ENCODE data around the gene ESCO1.

DNA sequence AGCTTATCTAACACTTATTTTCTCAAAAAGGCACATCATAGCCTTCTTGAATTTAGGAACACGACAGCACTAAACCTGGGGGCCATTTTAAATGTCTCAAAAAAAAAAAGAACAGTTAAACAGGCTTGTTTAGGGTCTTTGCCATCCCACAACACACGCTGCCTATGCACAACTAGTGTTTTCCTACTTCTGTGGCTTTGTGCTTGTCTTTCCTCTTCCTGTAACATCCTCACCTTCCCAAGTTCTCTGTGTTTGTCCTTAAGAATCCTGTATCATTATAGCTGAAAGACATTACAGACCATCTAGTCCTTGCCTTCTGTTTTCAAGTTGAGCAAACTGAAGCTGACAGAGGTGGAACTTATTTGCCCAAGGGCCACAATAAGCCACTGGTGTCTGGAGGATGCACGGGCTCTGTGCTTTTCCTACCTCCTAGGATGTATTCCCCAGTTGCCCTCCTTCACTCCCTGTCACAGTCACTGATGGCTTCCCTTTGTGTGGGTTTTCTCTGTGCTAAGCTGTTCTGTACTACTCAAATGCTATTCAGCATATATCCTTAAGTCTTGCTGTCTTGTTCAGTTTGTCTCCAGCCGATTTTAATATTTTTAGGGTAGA is 34.2 kb upstream of the ESCO1 start:
- TF ChIP-seq, protein P1, sequence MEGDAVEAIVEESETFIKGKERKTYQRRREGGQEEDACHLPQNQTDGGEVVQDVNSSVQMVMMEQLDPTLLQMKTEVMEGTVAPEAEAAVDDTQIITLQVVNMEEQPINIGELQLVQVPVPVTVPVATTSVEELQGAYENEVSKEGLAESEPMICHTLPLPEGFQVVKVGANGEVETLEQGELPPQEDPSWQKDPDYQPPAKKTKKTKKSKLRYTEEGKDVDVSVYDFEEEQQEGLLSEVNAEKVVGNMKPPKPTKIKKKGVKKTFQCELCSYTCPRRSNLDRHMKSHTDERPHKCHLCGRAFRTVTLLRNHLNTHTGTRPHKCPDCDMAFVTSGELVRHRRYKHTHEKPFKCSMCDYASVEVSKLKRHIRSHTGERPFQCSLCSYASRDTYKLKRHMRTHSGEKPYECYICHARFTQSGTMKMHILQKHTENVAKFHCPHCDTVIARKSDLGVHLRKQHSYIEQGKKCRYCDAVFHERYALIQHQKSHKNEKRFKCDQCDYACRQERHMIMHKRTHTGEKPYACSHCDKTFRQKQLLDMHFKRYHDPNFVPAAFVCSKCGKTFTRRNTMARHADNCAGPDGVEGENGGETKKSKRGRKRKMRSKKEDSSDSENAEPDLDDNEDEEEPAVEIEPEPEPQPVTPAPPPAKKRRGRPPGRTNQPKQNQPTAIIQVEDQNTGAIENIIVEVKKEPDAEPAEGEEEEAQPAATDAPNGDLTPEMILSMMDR (IDR thresholded peaks at IDR 0.05), result no peak
- no peak for TF ChIP-seq POLR2A (IDR thresholded peaks at IDR 0.05)

Data from adrenal gland (tissue), 5 donors.